Skeletal muscle satellite cell (primary cell): Measurements from ENCODE around the gene SFXN5.

Source experiments
- H3K27me3 ChIP-seq: 2 replicates; pipeline ENCODE4 v1.7.0; 2013; ENCODE audit warnings: low read length; ENCODE audit not compliant: control insufficient read depth, insufficient read depth
- H3K36me3 ChIP-seq: 2 replicates; pipeline ENCODE4 v1.7.0; 2013; ENCODE audit warnings: mild to moderate bottlenecking, control low read depth, low read length; ENCODE audit not compliant: insufficient read depth
- H3K4me1 ChIP-seq: 2 replicates; pipeline ENCODE4 v1.7.0; 2013; ENCODE audit warnings: low read length; ENCODE audit not compliant: control insufficient read depth, insufficient read depth
- H3K4me2 ChIP-seq: 2 replicates; pipeline ENCODE4 v1.7.0; 2013; ENCODE audit warnings: mild to moderate bottlenecking, low read length
- H3K4me3 ChIP-seq: 2 replicates; pipeline ENCODE4 v1.7.0; 2013; ENCODE audit warnings: low read length
- H3K9ac ChIP-seq: 2 replicates; pipeline ENCODE4 v1.7.0; 2013; ENCODE audit warnings: mild to moderate bottlenecking, low read depth, low read length, moderate library complexity
- H3K9me3 ChIP-seq: replicated peaks from 2 replicates; pipeline ENCODE4 v1.7.0; 2013; ENCODE audit warnings: mild to moderate bottlenecking, control low read depth, low read length

Gene SFXN5

GRCh38 chr2:72984172-72984671 lies 87.3 kb downstream of the SFXN5 start:
- no peaks in the 10 kb centered on the region for H3K27me3 ChIP-seq
- H3K9me3 ChIP-seq: no peaks in the 10 kb centered on the region
- H3K9ac ChIP-seq: no peak overlapping the region
- H3K4me3 ChIP-seq: no peak overlapping the region
- H3K4me2 ChIP-seq: no peak overlapping the region
- no peaks in the 10 kb centered on the region for H3K4me1 ChIP-seq
- H3K36me3 ChIP-seq: no peaks in the 10 kb centered on the region

- no peak overlapping the region for H3K4me2 ChIP-seq
- H3K4me3 ChIP-seq: no peak overlapping the region
- H3K9me3 ChIP-seq: no peaks in the 10 kb centered on the region
- H3K36me3 ChIP-seq: no peaks in the 10 kb centered on the region
- no peak overlapping the region for H3K9ac ChIP-seq
- no peaks in the 10 kb centered on the region for H3K27me3 ChIP-seq
- H3K4me1 ChIP-seq: no peaks in the 10 kb centered on the region
Observed at GRCh38 chr2:72983500-72984161, 87.9 kb downstream of the SFXN5 start.

- H3K9me3 ChIP-seq: no peaks in the 10 kb centered on the region
- H3K4me1 ChIP-seq: no peaks in the 10 kb centered on the region
- no peak overlapping the region for H3K9ac ChIP-seq
- H3K36me3 ChIP-seq: no peaks in the 10 kb centered on the region
- H3K27me3 ChIP-seq: no peaks in the 10 kb centered on the region
- H3K4me2 ChIP-seq: no peak overlapping the region
- H3K4me3 ChIP-seq: no peak overlapping the region
Observed at GRCh38 chr2:72982781-72983499, 88.6 kb downstream of the SFXN5 start.

GRCh38 chr2:72982219-72982618 lies 89.3 kb downstream of the SFXN5 start:
- Histone ChIP-seq H3K9me3 (no peaks in the 10 kb centered on the region), H3K9ac (no peak overlapping the region), H3K27me3 (no peaks in the 10 kb centered on the region), H3K36me3 (no peaks in the 10 kb centered on the region), H3K4me2 (no peak overlapping the region), H3K4me1 (no peaks in the 10 kb centered on the region), H3K4me3 (no peak overlapping the region)

GRCh38 chr2:72981536-72981935 lies 90.0 kb downstream of the SFXN5 start:
- Histone ChIP-seq H3K4me1 (no peaks in the 10 kb centered on the region), H3K9ac (no peak overlapping the region), H3K36me3 (no peaks in the 10 kb centered on the region), H3K9me3 (no peaks in the 10 kb centered on the region), H3K4me3 (no peak overlapping the region), H3K27me3 (no peaks in the 10 kb centered on the region), H3K4me2 (no peak overlapping the region)

- no peak overlapping the region for H3K9ac ChIP-seq
- H3K4me3 ChIP-seq: no peak overlapping the region
- H3K36me3 ChIP-seq: no peaks in the 10 kb centered on the region
Observed at GRCh38 chr2:72980535-72981217, 90.8 kb downstream of the SFXN5 start.

GRCh38 chr2:72979896-72980295 lies 91.6 kb downstream of the SFXN5 start:
- H3K4me2 ChIP-seq: no peak overlapping the region
- no peaks in the 10 kb centered on the region for H3K27me3 ChIP-seq
- H3K36me3 ChIP-seq: no peaks in the 10 kb centered on the region
- H3K4me1 ChIP-seq: no peaks in the 10 kb centered on the region
- no peak overlapping the region for H3K4me3 ChIP-seq
- no peak overlapping the region for H3K9ac ChIP-seq
- H3K9me3 ChIP-seq: no peaks in the 10 kb centered on the region

More at GRCh38 chr2:72980535-72981217, 90.8 kb downstream of the SFXN5 start:
- Histone ChIP-seq H3K4me1 (no peaks in the 10 kb centered on the region), H3K4me2 (no peak overlapping the region), H3K27me3 (no peaks in the 10 kb centered on the region), H3K9me3 (no peaks in the 10 kb centered on the region)

- H3K36me3 ChIP-seq: no peaks in the 10 kb centered on the region
- H3K9ac ChIP-seq: no peak overlapping the region
- no peak overlapping the region for H3K4me2 ChIP-seq
- H3K9me3 ChIP-seq: no peaks in the 10 kb centered on the region
- no peaks in the 10 kb centered on the region for H3K4me1 ChIP-seq
- no peaks in the 10 kb centered on the region for H3K27me3 ChIP-seq
- no peak overlapping the region for H3K4me3 ChIP-seq
Observed at GRCh38 chr2:72975017-72975416, 96.5 kb downstream of the SFXN5 start.

GRCh38 chr2:72974436-72974754 lies 97.1 kb downstream of the SFXN5 start:
- H3K4me2 ChIP-seq: no peak overlapping the region

GRCh38 chr2:72973566-72974435 lies 97.7 kb downstream of the SFXN5 start:
- no peaks in the 10 kb centered on the region for H3K9me3 ChIP-seq
- H3K36me3 ChIP-seq: no peaks in the 10 kb centered on the region

More at GRCh38 chr2:72974436-72974754, 97.1 kb downstream of the SFXN5 start:
- Histone ChIP-seq H3K4me1 (no peaks in the 10 kb centered on the region), H3K9me3 (no peaks in the 10 kb centered on the region), H3K9ac (no peak overlapping the region), H3K4me3 (no peak overlapping the region), H3K27me3 (no peaks in the 10 kb centered on the region), H3K36me3 (no peaks in the 10 kb centered on the region)

GRCh38 chr2:72973137-72973535 lies 98.4 kb downstream of the SFXN5 start:
- no peak overlapping the region for H3K4me3 ChIP-seq
- H3K27me3 ChIP-seq: no peaks in the 10 kb centered on the region
- no peaks in the 10 kb centered on the region for H3K36me3 ChIP-seq
- no peak overlapping the region for H3K9ac ChIP-seq
- no peaks in the 10 kb centered on the region for H3K4me1 ChIP-seq
- H3K4me2 ChIP-seq: no peak overlapping the region
- H3K9me3 ChIP-seq: no peaks in the 10 kb centered on the region

More at GRCh38 chr2:72973566-72974435, 97.7 kb downstream of the SFXN5 start:
- H3K4me1 ChIP-seq: no peaks in the 10 kb centered on the region
- no peak overlapping the region for H3K9ac ChIP-seq
- no peak overlapping the region for H3K4me2 ChIP-seq
- H3K27me3 ChIP-seq: no peaks in the 10 kb centered on the region
- H3K4me3 ChIP-seq: no peak overlapping the region
